Measurements from ENCODE around the gene TTLL5. TPM values are rescaled to one million over a fixed set of nuclear protein-coding genes. Genes with fewer than 3 reads are reported as not detected.

Gene TTLL5
- total RNA-seq, 1 experiment from 2014 or later, result 28.2 TPM

DNA sequence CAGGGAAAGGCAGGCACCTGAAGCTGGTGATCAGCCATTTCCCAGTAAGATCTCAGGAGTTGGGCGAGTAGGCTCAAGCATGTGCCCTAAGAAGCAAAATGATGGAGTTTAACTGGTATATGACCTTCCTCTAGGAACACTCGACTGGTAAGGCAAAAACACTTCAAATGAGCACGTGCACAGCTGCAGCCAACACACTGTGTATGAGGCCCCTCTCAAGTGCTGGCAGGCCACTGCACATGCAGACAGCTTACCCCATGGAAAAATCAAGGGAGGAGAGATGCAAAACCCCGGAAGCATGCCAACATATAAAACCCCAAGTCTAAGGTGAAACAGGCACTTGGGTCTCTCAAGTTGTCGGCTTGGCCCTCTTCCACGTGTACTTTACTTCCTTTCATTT is 39.2 kb downstream of the TTLL5 start:
- H3K9me3 ChIP-seq (replicated peaks), result no peaks in the 10 kb centered on the region
- H3K4me3 ChIP-seq, result no peak overlapping the region
- H3K36me3 ChIP-seq, result peaks cover 12% of the 10 kb centered on the region
- H3K27ac ChIP-seq, result no peak overlapping the region
- H3K4me1 ChIP-seq, result no peaks in the 10 kb centered on the region
- H3K27me3 ChIP-seq, result no peaks in the 10 kb centered on the region
- no peak for DNase-seq

DNA sequence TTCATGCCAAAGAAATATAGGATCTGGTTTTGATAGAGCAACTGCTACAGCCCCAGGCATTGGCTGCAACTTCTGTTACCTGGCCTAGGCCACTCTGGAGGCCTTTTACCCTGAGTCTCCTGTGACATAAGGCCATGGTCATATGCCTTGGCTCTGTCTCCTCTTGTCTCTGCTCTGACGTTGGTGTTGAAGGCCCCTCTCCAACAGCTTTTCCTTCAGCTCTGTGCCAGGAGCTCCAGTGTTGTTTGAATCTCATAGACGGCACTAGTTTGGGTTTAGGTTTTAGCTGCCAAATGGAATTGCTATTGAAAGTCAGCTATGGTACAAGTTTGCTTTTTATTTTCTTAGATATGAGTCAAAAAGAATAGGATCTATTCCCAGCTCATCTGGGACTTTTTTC is 41.1 kb downstream of the TTLL5 start:
- Histone ChIP-seq H3K4me3 (no peak overlapping the region), H3K9me3 (replicated peaks) (no peaks in the 10 kb centered on the region), H3K27me3 (no peaks in the 10 kb centered on the region), H3K4me1 (no peaks in the 10 kb centered on the region), H3K36me3 (peaks cover 13% of the 10 kb centered on the region), H3K27ac (no peak overlapping the region)
- DNase-seq, result no peak

DNA sequence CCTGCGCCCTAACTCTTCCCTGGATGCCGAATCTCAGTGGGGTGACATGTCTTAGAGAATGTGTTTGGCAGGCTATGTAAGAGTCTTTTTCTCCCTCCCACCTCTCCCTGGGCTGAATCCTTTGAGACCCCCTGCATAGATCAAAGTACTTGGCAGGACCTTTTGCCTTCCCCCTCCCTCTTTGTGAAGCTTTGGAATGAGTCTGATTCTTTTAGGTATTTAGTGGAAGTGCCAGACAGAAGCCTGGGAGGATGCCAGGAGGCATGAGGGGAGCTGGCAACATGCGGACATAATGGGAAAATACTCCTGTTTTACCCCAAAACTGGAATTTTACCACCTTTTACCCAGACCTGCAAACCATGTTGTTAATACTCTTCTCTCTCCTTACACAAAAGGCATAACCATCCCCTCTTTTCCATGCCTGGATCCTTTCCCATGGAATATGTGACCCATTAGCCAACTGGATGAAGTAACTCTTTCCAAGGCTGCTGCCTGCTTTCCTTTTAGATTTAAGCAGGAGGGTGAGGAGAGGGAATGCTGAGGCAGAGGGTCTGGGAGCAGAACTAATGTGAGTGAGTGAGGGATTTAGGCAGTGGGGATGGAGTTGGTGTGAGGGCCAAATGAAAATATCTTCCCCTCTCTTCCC is 41.7 kb downstream of the TTLL5 start:
- Histone ChIP-seq H3K36me3 (peaks cover 13% of the 10 kb centered on the region), H3K27me3 (no peaks in the 10 kb centered on the region), H3K27ac (no peak overlapping the region), H3K4me3 (no peak overlapping the region), H3K9me3 (replicated peaks) (no peaks in the 10 kb centered on the region), H3K4me1 (no peaks in the 10 kb centered on the region)
- DNase-seq, result no peak

DNA sequence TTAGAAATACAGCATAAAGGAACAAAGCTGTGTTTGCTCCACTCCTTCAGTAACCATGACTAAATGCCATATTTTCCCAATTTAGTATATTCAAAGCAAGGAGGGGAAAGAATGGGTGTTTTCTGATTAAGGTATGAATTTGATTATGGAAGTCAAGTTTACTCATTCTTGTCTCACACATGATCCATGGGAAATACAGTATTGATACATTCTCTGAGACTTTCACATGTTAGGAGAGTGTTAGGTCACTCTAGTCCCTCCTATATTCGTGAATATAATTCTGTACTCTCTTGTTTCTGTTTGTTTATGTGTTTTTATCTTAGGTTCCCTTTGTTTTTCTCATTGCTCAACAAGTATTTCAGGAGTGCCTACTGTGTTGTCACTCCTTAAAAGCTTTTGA is 42.4 kb downstream of the TTLL5 start:
- Histone ChIP-seq H3K36me3 (peaks cover 13% of the 10 kb centered on the region), H3K27me3 (no peaks in the 10 kb centered on the region), H3K9me3 (replicated peaks) (no peaks in the 10 kb centered on the region), H3K27ac (no peak overlapping the region), H3K4me1 (no peaks in the 10 kb centered on the region), H3K4me3 (no peak overlapping the region)
- DNase-seq, result no peak

DNA sequence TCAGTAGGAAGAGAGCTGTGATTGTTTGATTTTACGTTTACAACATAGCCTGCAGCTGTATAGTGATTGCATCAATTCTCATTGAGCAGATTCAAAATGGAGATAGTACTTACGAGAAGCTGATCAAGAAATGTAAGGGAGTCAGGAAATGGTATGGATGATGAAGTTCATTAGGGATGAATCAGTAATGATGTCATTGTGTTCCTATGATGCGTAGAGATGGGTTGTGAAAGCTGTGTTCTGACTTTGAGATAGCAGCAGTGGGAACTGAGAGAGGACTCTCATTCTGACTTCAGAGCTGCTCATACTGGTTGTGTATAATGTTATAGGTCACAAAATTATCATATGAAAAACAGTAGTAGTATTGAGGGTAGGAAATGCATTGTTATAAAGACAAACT is 44.0 kb downstream of the TTLL5 start:
- peaks cover 11% of the 10 kb centered on the region for H3K36me3 ChIP-seq

DNA sequence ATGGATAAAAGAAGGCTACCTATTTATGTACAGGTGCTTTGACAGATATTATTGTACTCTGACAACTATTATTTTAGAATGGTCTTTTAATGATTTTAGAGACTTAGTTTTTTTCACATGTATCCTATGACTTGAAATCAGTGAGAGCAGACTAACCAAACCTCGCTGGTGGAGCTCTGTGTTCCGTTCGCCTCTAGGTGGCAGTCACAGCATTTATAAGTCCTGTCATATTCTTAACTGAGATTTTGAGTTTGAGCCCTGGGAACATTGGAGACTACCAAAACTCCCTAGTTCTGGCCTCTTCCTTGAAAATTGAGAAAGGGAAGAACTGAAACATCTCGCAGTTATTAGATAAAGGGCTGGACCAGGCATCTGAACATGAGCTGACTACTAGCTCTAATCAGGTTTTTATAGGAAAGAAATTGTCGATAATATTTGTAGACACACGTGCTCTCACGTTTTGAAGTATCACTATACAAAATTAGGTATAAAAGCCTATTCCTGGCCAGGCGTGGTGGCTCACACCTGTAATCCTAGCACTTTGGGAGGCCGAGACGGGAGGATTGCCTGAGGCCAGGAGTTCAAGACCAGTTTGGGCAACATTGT is 48.3 kb downstream of the TTLL5 start:
- Histone ChIP-seq H3K27ac (no peak overlapping the region), H3K4me3 (no peak overlapping the region), H3K4me1 (peaks cover 23% of the 10 kb centered on the region), H3K27me3 (no peaks in the 10 kb centered on the region), H3K36me3 (peaks cover 11% of the 10 kb centered on the region), H3K9me3 (replicated peaks) (no peaks in the 10 kb centered on the region)
- DNase-seq, result peak; percentile 67 to 83

More for the DNA sequence above, 44.0 kb downstream of the TTLL5 start:
- Histone ChIP-seq H3K4me1 (no peaks in the 10 kb centered on the region), H3K27ac (no peak overlapping the region), H3K27me3 (no peaks in the 10 kb centered on the region), H3K4me3 (no peak overlapping the region), H3K9me3 (replicated peaks) (no peaks in the 10 kb centered on the region)
- DNase-seq, result no peak

DNA sequence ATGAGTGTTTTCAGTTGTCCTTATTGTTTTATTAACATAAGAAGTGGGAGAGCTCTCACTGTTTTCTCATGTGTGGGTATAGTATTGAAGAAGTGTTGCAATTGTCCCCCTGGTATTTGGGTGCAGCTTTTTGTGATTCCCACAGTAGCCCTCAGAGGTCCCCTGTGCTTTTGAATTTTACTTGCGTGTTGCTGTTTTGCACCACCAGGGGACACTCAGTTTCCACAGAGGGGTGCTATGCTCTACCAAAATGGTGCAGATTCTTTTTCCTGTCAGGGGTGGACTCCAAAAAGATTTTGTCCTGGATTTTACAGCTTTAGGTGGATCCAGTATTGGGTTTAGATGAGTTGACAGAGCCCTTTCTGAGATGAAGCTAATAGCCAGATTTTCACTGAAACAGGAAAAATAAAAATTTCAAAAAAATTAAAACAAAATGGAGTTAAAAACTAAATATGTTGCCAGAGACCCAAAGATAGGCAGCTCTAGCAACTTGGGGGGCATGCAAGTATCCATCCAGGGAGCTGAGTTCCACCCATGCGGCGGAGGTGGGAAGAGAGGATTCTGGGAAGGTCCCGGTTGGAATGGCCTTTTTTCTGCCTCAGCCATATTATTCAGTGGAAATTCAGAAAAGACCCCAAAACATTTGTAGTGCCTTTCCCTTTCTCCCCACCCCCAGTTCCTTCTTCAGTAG is 50.2 kb downstream of the TTLL5 start:
- peak overlapping the region; percentile 71 for H3K27ac ChIP-seq
- H3K27me3 ChIP-seq, result no peaks in the 10 kb centered on the region
- H3K9me3 ChIP-seq (replicated peaks), result no peaks in the 10 kb centered on the region
- H3K36me3 ChIP-seq, result peaks cover 7% of the 10 kb centered on the region
- H3K4me1 ChIP-seq, result peaks cover 23% of the 10 kb centered on the region
- DNase-seq, result peak; percentile 65 to 79
- 0 out of 2 replicates have a peak overlapping the region, but pooled peaks have one; percentile 6 for H3K4me3 ChIP-seq

DNA sequence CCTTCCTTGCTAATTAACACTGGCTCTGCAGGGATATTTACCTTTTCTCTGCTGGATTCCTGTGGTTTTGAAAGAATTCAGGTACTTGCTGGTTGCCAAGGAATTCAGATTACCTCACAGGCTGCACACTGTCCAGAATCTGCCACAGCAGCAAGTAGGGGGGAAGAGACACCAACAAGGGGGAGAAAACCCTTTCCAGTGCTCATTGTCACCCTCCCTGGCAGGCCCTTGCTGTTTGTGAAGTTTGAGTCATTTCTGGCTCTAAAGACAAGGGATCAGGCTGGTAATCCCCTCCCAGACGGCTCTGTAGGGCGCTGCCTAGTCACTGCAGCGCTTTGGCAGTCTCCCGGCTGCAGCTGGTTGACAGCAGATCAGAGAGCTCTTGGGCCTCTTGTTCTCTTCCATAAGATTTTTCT is 50.8 kb downstream of the TTLL5 start:
- peak overlapping the region; percentile 71 for H3K27ac ChIP-seq
- H3K27me3 ChIP-seq, result no peaks in the 10 kb centered on the region
- peak; percentile 86 for DNase-seq
- H3K4me3 ChIP-seq, result 0 out of 2 replicates have a peak overlapping the region, but pooled peaks have one; percentile 6
- H3K4me1 ChIP-seq, result peaks cover 25% of the 10 kb centered on the region
- H3K36me3 ChIP-seq, result peaks cover 2% of the 10 kb centered on the region
- no peaks in the 10 kb centered on the region for H3K9me3 ChIP-seq (replicated peaks)

DNA sequence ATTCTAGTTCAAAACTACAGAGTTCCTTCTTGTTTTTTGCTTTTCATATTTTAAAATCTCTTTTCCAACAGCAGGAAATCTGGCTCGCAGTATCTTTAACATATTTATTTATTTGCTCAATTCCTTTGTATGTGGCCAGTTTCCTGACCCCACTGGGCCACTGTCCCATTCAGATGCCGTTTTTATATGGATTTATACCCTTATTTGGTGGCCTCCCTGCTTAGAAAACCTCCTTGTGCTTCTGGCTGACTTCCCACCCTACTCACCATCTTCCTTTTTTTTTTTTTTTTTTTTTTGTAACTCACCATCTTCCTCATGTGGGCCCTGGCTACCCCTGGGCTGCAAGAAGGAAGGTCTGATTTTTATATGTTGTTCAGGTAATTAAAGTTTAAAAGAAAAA is 53.9 kb downstream of the TTLL5 start:
- Histone ChIP-seq H3K27me3 (no peaks in the 10 kb centered on the region), H3K9me3 (replicated peaks) (no peaks in the 10 kb centered on the region), H3K4me3 (no peak overlapping the region), H3K36me3 (no peaks in the 10 kb centered on the region; the same call in 1 of the 2 replicates), H3K4me1 (peaks cover 25% of the 10 kb centered on the region), H3K27ac (no peak overlapping the region)
- DNase-seq, result no peak

DNA sequence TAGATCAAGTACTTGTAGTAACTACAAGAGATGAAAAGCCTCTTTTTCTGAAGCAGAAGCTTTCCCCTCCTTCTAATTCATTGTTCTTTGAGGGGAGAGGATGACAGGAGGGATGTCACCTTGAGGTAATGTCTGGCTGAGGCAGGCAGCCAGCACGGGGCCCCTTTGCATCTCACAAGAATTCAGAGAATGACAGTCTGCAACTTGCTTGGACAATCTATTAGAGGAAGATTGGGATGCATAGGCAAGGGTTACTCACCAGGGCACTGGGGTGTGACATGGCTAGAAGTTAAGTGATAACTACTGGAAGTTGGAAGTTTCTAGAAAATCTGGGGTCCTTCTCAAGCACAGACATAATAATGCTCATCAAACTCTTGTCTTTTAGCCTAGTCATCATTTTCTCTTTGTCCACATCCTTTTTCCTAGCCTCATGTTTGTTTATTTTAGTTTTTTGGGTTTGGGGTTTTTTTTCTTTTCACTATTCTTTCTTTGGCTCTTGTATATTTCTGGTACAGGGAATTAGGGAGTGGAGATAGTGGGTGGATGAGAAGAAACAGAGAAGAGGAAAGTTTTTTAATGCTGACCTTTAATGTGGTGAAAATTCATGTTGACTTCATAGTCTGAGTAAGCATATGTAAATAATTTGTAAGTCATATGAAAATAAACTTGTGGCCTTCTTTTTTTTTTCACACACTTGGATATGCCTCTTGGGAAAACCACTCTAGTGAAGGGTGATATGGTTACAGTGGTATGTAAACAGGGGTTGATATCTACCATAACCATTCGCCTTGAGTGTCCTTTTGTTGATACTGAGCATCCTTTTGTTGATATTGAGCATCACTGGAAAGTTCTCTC is 55.1 kb downstream of the TTLL5 start:
- Histone ChIP-seq H3K4me1 (peaks cover 20% of the 10 kb centered on the region), H3K4me3 (no peak overlapping the region), H3K36me3 (no peaks in the 10 kb centered on the region; the same call in none of the 2 replicates), H3K27me3 (no peaks in the 10 kb centered on the region), H3K9me3 (replicated peaks) (no peaks in the 10 kb centered on the region), H3K27ac (no peak overlapping the region)
- peak in 1 of 2 experiments; percentile 11 for DNase-seq

DNA sequence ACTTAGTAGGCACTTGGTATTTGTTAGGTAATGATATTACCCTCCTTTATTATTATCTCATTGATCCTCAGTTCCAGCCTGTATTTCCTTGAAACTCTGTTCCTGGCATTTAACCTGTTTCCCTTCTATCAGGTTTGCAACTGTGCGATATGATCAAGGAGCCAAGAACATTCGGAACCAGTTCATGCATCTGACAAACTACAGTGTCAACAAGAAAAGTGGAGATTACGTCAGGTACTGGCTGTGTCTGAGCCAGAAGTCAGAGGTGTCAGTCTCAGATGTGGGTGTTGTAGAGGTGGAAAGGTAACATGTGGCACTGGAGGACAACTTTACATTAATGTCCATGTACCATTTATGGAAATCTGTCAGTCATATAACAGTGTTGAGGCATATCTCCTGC is 56.7 kb downstream of the TTLL5 start:
- Histone ChIP-seq H3K27ac (no peak overlapping the region), H3K4me3 (no peak overlapping the region), H3K36me3 (no peaks in the 10 kb centered on the region; the same call in none of the 2 replicates), H3K27me3 (no peaks in the 10 kb centered on the region), H3K9me3 (replicated peaks) (no peaks in the 10 kb centered on the region), H3K4me1 (peaks cover 6% of the 10 kb centered on the region)
- DNase-seq, result no peak

DNA sequence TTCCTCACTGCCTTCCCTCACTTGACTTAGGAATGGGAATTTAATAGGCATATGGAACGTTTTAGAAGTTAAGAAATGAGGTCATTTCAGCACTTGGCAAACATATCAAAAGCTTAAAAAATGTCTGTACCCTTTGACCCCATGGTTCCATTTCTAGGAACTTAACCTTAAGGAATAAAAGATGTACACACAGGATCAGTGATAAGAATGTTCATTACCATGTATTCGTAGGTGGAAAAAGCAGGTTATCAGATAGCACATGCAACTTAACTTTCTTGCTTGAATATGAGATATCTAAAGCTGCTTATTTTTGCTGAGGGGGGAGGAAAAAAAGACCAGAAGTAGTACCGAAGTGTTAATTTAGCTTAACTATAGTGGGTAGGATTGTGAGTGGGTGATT is 57.2 kb downstream of the TTLL5 start:
- Histone ChIP-seq H3K9me3 (replicated peaks) (no peaks in the 10 kb centered on the region), H3K36me3 (no peaks in the 10 kb centered on the region; the same call in none of the 2 replicates), H3K27ac (no peak overlapping the region), H3K4me3 (no peak overlapping the region), H3K4me1 (peaks cover 2% of the 10 kb centered on the region; the same call in 1 of the 2 replicates), H3K27me3 (no peaks in the 10 kb centered on the region)
- DNase-seq, result no peak

DNA sequence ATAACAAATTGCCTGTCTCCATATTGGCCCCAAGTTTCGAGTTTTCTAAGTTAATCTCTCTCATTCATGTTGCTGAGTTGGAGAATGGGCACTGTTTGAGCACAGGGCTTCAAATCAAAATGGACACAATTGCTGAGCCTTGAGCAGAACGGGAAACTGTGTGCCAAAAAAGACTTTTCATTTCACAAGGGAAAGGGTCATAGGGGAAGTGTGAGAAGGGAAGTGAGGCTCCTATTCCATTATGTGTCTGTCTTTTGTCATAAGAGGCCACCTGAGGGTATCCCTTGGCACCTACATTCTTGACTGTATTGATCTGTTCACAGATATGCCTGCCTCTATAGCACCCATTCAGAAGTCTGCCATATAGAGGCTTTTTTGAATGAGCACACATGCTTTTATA is 59.1 kb downstream of the TTLL5 start:
- no peak for DNase-seq
- Histone ChIP-seq H3K9me3 (replicated peaks) (no peaks in the 10 kb centered on the region), H3K36me3 (no peaks in the 10 kb centered on the region; the same call in none of the 2 replicates), H3K4me1 (peaks cover 4% of the 10 kb centered on the region), H3K27me3 (no peaks in the 10 kb centered on the region), H3K4me3 (no peak overlapping the region), H3K27ac (no peak overlapping the region)

DNA sequence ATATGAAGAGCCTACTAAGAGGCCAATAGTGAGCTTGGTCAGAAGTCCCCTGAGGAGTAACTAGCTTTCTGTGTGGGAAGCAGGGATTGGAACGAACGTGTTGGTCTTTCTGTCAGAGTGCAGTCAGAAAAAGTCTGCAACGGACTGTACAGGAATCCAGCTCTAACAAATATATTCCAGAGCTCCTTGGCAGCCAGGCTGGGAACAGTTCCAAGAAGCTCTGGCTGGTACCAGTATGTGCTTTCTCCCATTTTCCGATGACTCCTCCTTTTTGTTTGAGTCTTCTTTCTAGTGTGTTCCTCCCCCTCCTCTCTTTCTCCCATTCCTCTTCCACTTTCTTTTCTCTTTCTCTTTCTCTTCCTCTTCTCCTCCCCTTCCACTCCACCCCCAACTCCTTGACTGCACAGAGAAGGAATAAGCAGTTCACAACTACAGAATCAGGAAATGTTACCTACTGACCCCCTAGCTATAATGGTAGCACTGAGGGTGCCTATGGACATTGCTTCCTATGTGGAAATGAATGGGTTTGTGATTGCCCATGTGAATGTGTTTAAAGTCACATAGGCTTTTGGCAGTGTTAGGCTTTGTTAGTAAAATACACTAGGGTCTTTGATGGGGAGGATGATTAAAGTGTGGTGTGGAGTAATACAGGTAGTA is 59.9 kb downstream of the TTLL5 start:
- no peak overlapping the region for H3K27ac ChIP-seq
- H3K4me3 ChIP-seq, result no peak overlapping the region
- no peaks in the 10 kb centered on the region; the same call in none of the 2 replicates for H3K36me3 ChIP-seq
- DNase-seq, result no peak
- no peaks in the 10 kb centered on the region for H3K9me3 ChIP-seq (replicated peaks)
- no peaks in the 10 kb centered on the region for H3K27me3 ChIP-seq
- peaks cover 11% of the 10 kb centered on the region for H3K4me1 ChIP-seq
